Bronchial epithelial cell (primary cell): ENCODE results near the gene PPCDC. TPM values are rescaled to one million over a fixed set of nuclear protein-coding genes. Genes with fewer than 3 reads are reported as not detected.
A peak's percentile ranks its signal among the peaks of the same experiment; 100 is the strongest.
"Not testable (repeated sequence)": the region's sequence is repeated elsewhere in the genome, so short reads cannot be mapped to it uniquely, and the experiment has no call there.

Experiments used
- DNase-seq: peaks from one replicate; pipeline ENCODE4 v3.0.0-alpha.2; 2010; ENCODE audit warnings: low read depth
- FAIRE-seq: peaks from 2 replicates; lab custom pipeline; 2011; peaks lifted over from hg19 to GRCh38; lab: Jason Lieb, UNC
- H3K27me3 ChIP-seq: 2 replicates; pipeline ENCODE4 v1.5.1; 2011; ENCODE audit warnings: low read length; ENCODE audit not compliant: control insufficient read depth, insufficient read depth
- H3K36me3 ChIP-seq: 2 replicates; pipeline ENCODE4 v1.5.1; 2011; ENCODE audit warnings: low read length; ENCODE audit not compliant: control insufficient read depth, insufficient read depth
- H3K4me3 ChIP-seq: 2 replicates; pipeline ENCODE4 v1.5.1; 2011; ENCODE audit warnings: mild to moderate bottlenecking, low read depth, low read length, control low read depth
- total RNA-seq: library from RNA; depleted of rRNA; stranded (reverse); fragments of >200 nt; gene quantifications from 2 replicates; pipeline ENCODE4 v1.2.1, GENCODE V29; 2014
- TF ChIP-seq, protein P1 (sequence below): IDR thresholded peaks from 2 replicates; pipeline ENCODE4 v1.5.1; 2011; ENCODE audit warnings: mild to moderate bottlenecking, moderate library complexity, low read length, control low read depth, inconsistent platforms; ENCODE audit not compliant: insufficient read depth, severe bottlenecking

PPCDC gene
- total RNA-seq, 1 donor from 2014 or later: 13.2 TPM

DNA sequence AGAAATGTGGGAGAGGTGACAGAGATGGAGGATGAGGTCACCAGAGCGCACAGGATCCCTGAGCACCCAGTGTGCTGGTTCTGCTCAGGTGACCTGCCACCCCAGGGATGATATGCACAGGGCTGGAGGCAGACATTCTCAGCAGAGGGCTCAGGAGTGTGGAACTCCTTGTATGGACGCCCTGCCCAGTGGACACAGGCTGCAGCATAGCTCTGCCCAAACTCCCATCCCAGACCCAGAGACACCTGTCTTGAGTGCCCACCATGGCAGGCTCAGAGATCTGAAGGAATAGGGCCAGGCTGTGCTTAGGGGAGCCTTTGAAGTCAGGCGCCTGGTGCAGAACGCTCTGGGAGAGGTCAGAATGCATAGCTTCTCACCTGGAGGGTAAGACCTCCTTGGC is 47.3 kb downstream of the PPCDC start:
- no peaks in the 10 kb centered on the region for H3K36me3 ChIP-seq
- no peak overlapping the region for H3K4me3 ChIP-seq
- DNase-seq (no peak), FAIRE-seq (no peak)
- H3K27me3 ChIP-seq: peaks cover 5% of the 10 kb centered on the region
- TF ChIP-seq, protein P1, sequence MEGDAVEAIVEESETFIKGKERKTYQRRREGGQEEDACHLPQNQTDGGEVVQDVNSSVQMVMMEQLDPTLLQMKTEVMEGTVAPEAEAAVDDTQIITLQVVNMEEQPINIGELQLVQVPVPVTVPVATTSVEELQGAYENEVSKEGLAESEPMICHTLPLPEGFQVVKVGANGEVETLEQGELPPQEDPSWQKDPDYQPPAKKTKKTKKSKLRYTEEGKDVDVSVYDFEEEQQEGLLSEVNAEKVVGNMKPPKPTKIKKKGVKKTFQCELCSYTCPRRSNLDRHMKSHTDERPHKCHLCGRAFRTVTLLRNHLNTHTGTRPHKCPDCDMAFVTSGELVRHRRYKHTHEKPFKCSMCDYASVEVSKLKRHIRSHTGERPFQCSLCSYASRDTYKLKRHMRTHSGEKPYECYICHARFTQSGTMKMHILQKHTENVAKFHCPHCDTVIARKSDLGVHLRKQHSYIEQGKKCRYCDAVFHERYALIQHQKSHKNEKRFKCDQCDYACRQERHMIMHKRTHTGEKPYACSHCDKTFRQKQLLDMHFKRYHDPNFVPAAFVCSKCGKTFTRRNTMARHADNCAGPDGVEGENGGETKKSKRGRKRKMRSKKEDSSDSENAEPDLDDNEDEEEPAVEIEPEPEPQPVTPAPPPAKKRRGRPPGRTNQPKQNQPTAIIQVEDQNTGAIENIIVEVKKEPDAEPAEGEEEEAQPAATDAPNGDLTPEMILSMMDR: no peak

DNA sequence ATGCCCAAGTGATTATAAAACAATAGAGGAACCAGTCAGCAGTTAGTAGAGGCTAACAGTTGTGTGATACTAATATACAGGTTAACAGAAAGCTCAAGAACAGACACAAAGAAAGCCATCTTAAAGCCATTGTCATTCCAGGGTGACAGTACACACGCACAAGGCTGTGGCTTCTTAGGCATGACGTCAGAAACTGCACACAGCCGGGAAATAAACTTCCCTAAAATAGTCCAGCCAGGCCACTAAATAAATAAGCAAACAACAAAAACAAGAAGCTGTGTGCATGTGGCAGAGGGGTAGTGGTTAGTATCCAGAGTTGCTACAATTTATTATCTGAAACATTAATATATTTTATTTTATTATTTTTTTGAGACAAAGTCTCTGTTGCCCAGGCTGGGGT is 49.8 kb downstream of the PPCDC start:
- TF ChIP-seq, protein P1: no peak
- peaks cover 5% of the 10 kb centered on the region for H3K27me3 ChIP-seq
- no peak overlapping the region for H3K4me3 ChIP-seq
- no peaks in the 10 kb centered on the region for H3K36me3 ChIP-seq
- DNase-seq: no peak
- FAIRE-seq: no peak

DNA sequence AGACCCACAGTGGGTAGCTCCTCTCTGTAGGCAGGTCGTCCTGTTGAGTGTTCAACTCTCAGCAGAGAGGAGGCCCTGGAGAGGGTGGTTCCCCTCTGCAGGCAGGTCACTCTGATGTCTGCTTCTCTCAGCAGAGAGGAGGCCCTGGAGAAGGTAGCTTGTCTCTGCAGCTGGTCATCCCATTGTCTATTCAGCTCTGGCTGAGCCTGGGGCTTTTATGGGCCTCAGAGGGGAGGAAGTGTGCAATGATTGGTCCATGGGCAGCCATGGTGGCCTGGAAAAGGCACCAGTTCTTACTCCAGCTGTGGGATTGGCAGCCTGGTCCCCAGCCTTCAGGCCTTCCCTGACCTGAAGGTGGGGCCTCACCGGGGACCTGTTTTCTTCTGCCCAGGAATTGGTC is 52.9 kb downstream of the PPCDC start:
- Histone ChIP-seq H3K27me3 (peaks cover under 1% of the 10 kb centered on the region), H3K4me3 (no peak overlapping the region), H3K36me3 (no peaks in the 10 kb centered on the region)
- DNase-seq (no peak), FAIRE-seq (no peak)
- TF ChIP-seq, protein P1: no peak

DNA sequence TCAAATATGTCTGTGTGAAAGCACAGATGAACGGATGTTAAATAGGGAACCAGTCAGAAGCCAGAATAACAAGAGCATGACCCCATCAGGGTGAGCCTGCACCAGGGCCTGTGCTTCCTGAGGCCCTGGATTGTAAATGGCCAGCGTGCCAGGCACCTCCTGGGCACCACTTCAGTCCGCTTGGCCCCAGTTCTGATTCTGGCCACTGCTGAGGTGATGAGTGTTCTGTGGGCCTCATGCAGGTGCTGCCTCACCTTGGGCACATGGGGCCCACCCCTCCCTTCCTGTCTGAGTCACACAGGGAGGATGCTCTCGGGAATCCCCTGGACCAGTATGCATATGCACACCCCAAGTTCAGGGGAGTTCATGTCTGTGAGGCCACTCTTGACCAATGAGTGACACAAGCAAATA is 54.2 kb downstream of the PPCDC start:
- not testable (repeated sequence) for FAIRE-seq, H3K27me3 ChIP-seq, H3K4me3 ChIP-seq, H3K36me3 ChIP-seq
- peak; percentile 46 for DNase-seq

DNA sequence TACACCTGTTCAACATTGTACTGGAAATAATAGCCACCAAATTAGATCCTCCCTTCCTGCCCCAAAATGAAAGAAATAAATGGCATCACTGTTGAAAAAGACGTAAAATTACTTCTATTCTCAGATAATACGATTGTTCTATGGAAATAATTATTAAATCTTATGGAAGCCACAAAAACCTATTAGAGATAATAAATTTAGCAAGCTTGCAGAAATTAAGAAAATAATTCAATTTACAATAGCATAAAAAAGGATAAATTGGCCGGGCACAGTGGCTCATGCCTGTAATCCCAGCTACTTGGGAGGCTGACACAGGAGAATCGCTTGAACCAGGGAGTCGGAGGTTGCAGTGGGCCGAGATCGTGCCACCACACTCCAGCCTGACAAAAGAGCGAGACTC is 57.8 kb downstream of the PPCDC start:
- no peak for DNase-seq
- TF ChIP-seq, protein P1: no peak
- no peak for FAIRE-seq
- H3K36me3 ChIP-seq: no peaks in the 10 kb centered on the region
- H3K27me3 ChIP-seq: no peaks in the 10 kb centered on the region
- no peak overlapping the region for H3K4me3 ChIP-seq

DNA sequence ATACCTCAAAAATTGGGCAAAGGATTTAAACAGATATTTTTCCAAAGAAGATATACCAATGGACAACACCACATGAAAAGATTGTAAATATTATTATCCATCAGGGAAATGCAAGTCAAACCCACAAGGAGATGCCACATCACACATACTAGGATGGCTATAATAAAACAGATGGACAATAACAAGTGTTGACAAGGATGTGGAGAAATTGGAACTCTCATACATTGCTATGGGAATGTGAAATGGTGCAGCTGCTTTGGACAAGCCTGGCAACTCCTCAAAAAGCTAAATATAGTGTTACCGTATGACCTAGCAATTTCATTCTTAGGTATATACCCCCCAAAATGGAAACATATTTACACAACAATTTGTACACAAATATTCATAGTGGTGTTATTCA is 59.3 kb downstream of the PPCDC start:
- DNase-seq (no peak), FAIRE-seq (no peak)
- H3K27me3 ChIP-seq: no peaks in the 10 kb centered on the region
- H3K36me3 ChIP-seq: no peaks in the 10 kb centered on the region
- TF ChIP-seq, protein P1: no peak
- H3K4me3 ChIP-seq: no peak overlapping the region

DNA sequence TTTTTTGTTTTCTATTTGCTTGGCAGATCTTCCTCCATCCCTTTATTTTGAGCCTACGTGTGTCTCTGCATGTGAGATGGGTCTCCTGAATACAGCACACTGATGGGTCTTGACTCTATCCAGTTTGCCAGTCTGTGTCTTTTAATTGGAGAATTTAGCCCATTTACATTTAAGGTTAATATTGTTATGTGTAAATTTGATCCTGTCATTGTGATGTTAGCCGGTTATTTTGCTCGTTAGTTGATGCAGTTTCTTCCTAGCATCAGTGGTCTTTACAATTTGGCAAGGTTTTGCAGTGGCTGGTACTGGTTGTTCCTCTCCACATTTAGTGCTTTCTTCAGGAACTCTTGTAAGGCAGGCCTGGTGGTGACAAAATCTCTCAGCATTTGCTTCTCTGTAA is 62.3 kb downstream of the PPCDC start:
- H3K27me3 ChIP-seq, H3K36me3 ChIP-seq, DNase-seq, H3K4me3 ChIP-seq, FAIRE-seq: not testable (repeated sequence)
